ENCODE results near the gene STK36.

Gene STK36, protein sequence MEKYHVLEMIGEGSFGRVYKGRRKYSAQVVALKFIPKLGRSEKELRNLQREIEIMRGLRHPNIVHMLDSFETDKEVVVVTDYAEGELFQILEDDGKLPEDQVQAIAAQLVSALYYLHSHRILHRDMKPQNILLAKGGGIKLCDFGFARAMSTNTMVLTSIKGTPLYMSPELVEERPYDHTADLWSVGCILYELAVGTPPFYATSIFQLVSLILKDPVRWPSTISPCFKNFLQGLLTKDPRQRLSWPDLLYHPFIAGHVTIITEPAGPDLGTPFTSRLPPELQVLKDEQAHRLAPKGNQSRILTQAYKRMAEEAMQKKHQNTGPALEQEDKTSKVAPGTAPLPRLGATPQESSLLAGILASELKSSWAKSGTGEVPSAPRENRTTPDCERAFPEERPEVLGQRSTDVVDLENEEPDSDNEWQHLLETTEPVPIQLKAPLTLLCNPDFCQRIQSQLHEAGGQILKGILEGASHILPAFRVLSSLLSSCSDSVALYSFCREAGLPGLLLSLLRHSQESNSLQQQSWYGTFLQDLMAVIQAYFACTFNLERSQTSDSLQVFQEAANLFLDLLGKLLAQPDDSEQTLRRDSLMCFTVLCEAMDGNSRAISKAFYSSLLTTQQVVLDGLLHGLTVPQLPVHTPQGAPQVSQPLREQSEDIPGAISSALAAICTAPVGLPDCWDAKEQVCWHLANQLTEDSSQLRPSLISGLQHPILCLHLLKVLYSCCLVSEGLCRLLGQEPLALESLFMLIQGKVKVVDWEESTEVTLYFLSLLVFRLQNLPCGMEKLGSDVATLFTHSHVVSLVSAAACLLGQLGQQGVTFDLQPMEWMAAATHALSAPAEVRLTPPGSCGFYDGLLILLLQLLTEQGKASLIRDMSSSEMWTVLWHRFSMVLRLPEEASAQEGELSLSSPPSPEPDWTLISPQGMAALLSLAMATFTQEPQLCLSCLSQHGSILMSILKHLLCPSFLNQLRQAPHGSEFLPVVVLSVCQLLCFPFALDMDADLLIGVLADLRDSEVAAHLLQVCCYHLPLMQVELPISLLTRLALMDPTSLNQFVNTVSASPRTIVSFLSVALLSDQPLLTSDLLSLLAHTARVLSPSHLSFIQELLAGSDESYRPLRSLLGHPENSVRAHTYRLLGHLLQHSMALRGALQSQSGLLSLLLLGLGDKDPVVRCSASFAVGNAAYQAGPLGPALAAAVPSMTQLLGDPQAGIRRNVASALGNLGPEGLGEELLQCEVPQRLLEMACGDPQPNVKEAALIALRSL (N-terminal part only)

DNA sequence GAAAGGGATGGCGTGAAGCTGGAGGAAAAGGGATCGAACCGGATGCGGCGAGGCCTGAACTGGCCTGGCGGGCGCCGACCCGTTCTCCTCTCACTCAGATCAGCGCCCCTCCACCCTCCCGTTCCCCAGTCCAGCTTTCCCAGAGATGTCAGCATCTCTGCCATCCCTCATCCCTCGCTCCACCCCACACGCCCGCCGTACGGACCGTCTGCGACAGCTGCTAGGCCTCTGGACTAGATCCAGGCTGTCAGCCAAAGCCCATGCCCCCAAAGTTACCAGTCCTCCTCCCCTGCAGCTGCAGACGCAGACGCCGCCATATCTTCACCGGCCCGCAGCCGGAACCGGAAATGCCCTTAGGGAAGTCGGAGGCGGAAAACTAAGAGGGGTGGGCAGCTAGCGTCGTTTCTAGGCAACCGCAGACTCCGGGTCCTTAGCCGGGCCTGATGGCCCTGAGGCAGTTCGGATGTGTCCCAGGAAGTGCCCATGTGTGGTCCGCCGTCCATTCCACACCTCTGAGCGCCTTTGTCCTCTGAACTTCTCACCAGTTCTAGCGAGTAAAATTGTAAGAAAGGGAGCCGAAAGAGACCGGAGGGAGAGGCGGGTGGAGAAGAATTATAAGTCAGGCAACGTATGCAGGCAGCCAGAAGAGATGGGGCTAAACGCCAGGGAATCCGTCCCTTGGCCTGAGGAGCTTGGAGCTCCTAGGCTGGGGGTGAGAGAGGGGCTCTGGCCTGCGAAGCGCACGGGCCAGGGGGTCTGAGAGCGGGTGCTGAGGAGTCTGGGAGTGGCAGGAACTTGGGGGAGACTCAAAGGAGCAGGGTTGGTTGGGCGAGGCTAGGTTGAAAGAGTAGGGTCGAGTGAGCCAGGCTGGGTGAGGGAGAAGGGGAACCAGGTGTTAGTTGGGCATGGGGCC is at the start of gene STK36, which contains the start of gene RNF25:
Gene STK36, plus strand, starts transcription at position 433 of the 913 bp plus-strand sequence. CDS start 744 bp downstream, outside the sequence.
Gene RNF25, minus strand, starts transcription at position 349 of the 913 bp plus-strand sequence. Its CDS starts 32 bp downstream, at position 317.
- H3K36me3 Mint-ChIP-seq: peaks cover 5% of the 10 kb centered on the region
- peak within 1 kb of the TSS; percentile 99 for H3K4me3 Mint-ChIP-seq
- H3K27me3 Mint-ChIP-seq: no peaks in the 10 kb centered on the region
- peak within 1 kb of the TSS; percentile 99 for H3K27ac Mint-ChIP-seq
- H3K9me3 Mint-ChIP-seq (ENCODE audit: low read depth): no peaks in the 10 kb centered on the region
- H3K4me1 Mint-ChIP-seq (ENCODE audit: low read depth): peaks cover 29% of the 10 kb centered on the region

GRCh38 chr2:218622606-218623365 is 49.1 kb upstream of the STK36 start:
- Mint-ChIP-seq H3K27ac (no peak overlapping the region), H3K27me3 (no peaks in the 10 kb centered on the region)

GRCh38 chr2:218623366-218623705 is 48.5 kb upstream of the STK36 start:
- Mint-ChIP-seq H3K36me3 (no peaks in the 10 kb centered on the region), H3K27me3 (no peaks in the 10 kb centered on the region), H3K4me3 (no peak overlapping the region), H3K4me1 (ENCODE audit: low read depth) (no peaks in the 10 kb centered on the region), H3K9me3 (ENCODE audit: low read depth) (no peaks in the 10 kb centered on the region), H3K27ac (no peak overlapping the region)

More at GRCh38 chr2:218622606-218623365, 49.1 kb upstream of the STK36 start:
- H3K9me3 Mint-ChIP-seq (ENCODE audit: low read depth): no peaks in the 10 kb centered on the region
- H3K4me1 Mint-ChIP-seq (ENCODE audit: low read depth): no peaks in the 10 kb centered on the region
- H3K36me3 Mint-ChIP-seq: no peaks in the 10 kb centered on the region
- H3K4me3 Mint-ChIP-seq: no peak overlapping the region

DNA sequence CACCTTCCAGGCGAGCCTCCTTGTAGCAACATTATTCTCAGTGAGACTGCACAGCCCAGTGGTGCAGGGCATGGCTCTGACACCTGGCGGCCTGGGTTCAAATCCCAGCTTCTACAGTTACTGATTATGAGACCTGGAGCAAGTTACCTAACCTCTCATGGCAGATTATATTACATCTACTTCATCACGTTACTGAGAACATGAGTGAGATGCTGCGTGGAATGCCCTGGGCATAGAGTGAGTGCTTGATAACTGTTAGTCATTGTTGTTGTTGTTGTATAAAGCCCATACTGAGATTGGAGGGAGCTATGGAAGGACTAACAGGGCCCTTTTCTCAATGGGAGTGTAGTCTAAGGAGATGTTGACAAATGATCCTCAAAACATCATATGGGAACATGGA is 45.5 kb upstream of the STK36 start:
- H3K27me3 Mint-ChIP-seq: no peaks in the 10 kb centered on the region
- no peaks in the 10 kb centered on the region for H3K4me1 Mint-ChIP-seq (ENCODE audit: low read depth)
- no peak overlapping the region for H3K27ac Mint-ChIP-seq
- no peaks in the 10 kb centered on the region for H3K36me3 Mint-ChIP-seq
- H3K9me3 Mint-ChIP-seq (ENCODE audit: low read depth): no peaks in the 10 kb centered on the region
- H3K4me3 Mint-ChIP-seq: no peak overlapping the region

- H3K4me1 Mint-ChIP-seq (ENCODE audit: low read depth): no peaks in the 10 kb centered on the region
- no peaks in the 10 kb centered on the region for H3K27me3 Mint-ChIP-seq
- no peaks in the 10 kb centered on the region for H3K9me3 Mint-ChIP-seq (ENCODE audit: low read depth)
- H3K27ac Mint-ChIP-seq: no peak overlapping the region
- H3K4me3 Mint-ChIP-seq: no peak overlapping the region
- H3K36me3 Mint-ChIP-seq: no peaks in the 10 kb centered on the region
Observed at GRCh38 chr2:218627939-218628338, 43.9 kb upstream of the STK36 start.

- Mint-ChIP-seq H3K9me3 (ENCODE audit: low read depth) (no peaks in the 10 kb centered on the region), H3K27me3 (no peaks in the 10 kb centered on the region), H3K36me3 (no peaks in the 10 kb centered on the region), H3K4me3 (no peak overlapping the region), H3K27ac (no peak overlapping the region), H3K4me1 (ENCODE audit: low read depth) (no peaks in the 10 kb centered on the region)
Observed at GRCh38 chr2:218631837-218632236, 40.0 kb upstream of the STK36 start.

DNA sequence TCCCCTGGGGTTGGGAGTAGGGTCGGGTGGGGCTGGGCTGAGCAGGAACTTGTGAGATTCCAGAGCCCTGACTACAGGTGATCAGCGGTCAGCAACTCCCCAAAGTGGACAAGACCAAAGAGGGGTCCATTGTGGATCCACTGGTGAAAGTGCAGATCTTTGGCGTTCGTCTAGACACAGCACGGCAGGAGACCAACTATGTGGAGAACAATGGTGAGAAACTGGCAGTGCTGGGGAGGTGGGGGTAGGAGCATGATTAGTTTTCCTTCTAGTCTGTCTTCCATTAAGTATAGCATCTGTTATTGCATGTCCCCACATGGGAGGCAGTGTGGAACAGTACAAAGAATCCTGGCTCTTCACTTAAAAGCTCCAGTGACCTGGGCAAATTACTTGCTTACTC is 36.2 kb upstream of the STK36 start:
- H3K36me3 Mint-ChIP-seq: peaks cover 2% of the 10 kb centered on the region
- H3K27ac Mint-ChIP-seq: no peak overlapping the region
- no peaks in the 10 kb centered on the region for H3K4me1 Mint-ChIP-seq (ENCODE audit: low read depth)
- H3K27me3 Mint-ChIP-seq: no peaks in the 10 kb centered on the region
- no peak overlapping the region for H3K4me3 Mint-ChIP-seq
- H3K9me3 Mint-ChIP-seq (ENCODE audit: low read depth): no peaks in the 10 kb centered on the region

DNA sequence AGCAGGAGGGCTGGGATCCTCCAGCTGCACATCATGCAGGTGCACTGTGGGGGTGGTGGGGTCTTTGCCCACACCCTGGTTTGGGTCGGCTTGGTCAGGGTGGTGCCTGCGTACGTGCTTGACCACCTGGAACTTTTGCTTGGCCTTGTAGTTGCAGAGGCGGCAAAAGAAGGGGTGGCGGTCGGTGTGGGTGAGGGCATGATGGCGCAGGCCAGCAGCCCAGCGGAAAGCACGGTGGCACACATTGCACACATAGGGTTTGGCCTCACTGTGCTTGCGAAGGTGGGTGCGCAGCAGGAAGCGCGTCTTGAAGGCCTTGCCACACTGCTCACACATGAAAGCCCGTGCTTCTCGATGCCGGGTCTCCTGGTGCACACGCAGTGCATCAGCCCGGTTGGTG is 33.5 kb upstream of the STK36 start:
- H3K36me3 Mint-ChIP-seq: peaks cover 2% of the 10 kb centered on the region

DNA sequence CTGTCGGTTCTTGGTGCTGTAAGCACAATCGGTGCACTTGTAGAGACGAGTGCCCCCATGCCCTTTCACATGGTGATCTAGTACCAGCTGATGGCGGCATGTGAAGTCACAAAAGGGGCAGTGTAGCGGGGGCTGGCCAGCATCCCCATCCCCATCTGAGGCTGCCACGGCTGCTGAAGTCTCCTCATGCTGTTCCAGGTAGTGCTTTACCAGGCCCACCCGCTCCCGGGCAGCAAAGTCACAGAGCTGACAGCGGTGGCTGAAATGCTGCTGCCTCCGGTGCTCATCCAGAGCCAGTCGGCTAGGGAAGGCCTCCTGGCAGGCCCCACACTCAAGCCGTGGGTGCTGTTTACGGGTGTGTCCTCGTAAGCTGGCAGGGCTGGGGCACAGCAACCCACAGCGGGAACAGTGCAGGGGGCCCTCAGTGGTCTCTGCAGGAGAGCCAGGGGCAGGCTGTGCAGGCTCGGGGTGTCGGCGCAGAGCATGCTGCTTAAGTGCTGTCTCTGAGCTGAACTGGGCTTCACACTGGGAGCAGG is 29.7 kb upstream of the STK36 start:
- H3K4me1 Mint-ChIP-seq (ENCODE audit: low read depth): no peaks in the 10 kb centered on the region
- no peak overlapping the region for H3K4me3 Mint-ChIP-seq
- H3K9me3 Mint-ChIP-seq (ENCODE audit: low read depth): no peaks in the 10 kb centered on the region
- H3K36me3 Mint-ChIP-seq: peaks cover 4% of the 10 kb centered on the region
- no peaks in the 10 kb centered on the region for H3K27me3 Mint-ChIP-seq
- H3K27ac Mint-ChIP-seq: no peak overlapping the region

More for the DNA sequence above, 33.5 kb upstream of the STK36 start:
- Mint-ChIP-seq H3K27ac (no peak overlapping the region), H3K4me3 (no peak overlapping the region), H3K9me3 (ENCODE audit: low read depth) (no peaks in the 10 kb centered on the region), H3K27me3 (no peaks in the 10 kb centered on the region), H3K4me1 (ENCODE audit: low read depth) (no peaks in the 10 kb centered on the region)

GRCh38 chr2:218642786-218643185 is 29.1 kb upstream of the STK36 start:
- Mint-ChIP-seq H3K9me3 (ENCODE audit: low read depth) (no peaks in the 10 kb centered on the region), H3K4me1 (ENCODE audit: low read depth) (peaks cover 2% of the 10 kb centered on the region), H3K27ac (no peak overlapping the region), H3K4me3 (no peak overlapping the region), H3K36me3 (peaks cover 2% of the 10 kb centered on the region), H3K27me3 (no peaks in the 10 kb centered on the region)

- Mint-ChIP-seq H3K4me3 (no peak overlapping the region), H3K36me3 (peaks cover 2% of the 10 kb centered on the region), H3K27me3 (no peaks in the 10 kb centered on the region), H3K9me3 (ENCODE audit: low read depth) (no peaks in the 10 kb centered on the region), H3K27ac (no peak overlapping the region), H3K4me1 (ENCODE audit: low read depth) (peaks cover 9% of the 10 kb centered on the region)
Observed at GRCh38 chr2:218643751-218644310, 28.1 kb upstream of the STK36 start.

- Mint-ChIP-seq H3K4me3 (no peak overlapping the region), H3K9me3 (ENCODE audit: low read depth) (no peaks in the 10 kb centered on the region), H3K36me3 (peaks cover 2% of the 10 kb centered on the region), H3K27ac (no peak overlapping the region), H3K27me3 (no peaks in the 10 kb centered on the region), H3K4me1 (ENCODE audit: low read depth) (peaks cover 9% of the 10 kb centered on the region)
Observed at GRCh38 chr2:218644721-218645120, 27.2 kb upstream of the STK36 start.

- Mint-ChIP-seq H3K9me3 (ENCODE audit: low read depth) (no peaks in the 10 kb centered on the region), H3K4me1 (ENCODE audit: low read depth) (peaks cover 9% of the 10 kb centered on the region), H3K4me3 (no peak overlapping the region), H3K27ac (no peak overlapping the region), H3K36me3 (peaks cover 2% of the 10 kb centered on the region), H3K27me3 (no peaks in the 10 kb centered on the region)
Observed at GRCh38 chr2:218645126-218645525, 26.8 kb upstream of the STK36 start.

All from activated naive CD8-positive, alpha-beta T cell (primary cell).